Mesothelial cell of epicardium (in vitro differentiated cells): Measurements from ENCODE around the gene GM2A. TPM values are rescaled to one million over a fixed set of nuclear protein-coding genes. Genes with fewer than 3 reads are reported as not detected.

Source experiments
- DNase-seq, 2 experiments: peaks; one replicate each; pipeline ENCODE4 v3.0.0; 2021; ENCODE audit warnings: low spot score in 2 of 2; ENCODE audit not compliant: unreplicated experiment in 2 of 2
- H3K27ac Mint-ChIP-seq: 2 replicates; pipeline ENCODE4 v1.8.0; 2021; ENCODE audit warnings: mixed read lengths
- H3K27me3 Mint-ChIP-seq: 2 replicates; pipeline ENCODE4 v1.8.0; 2021; ENCODE audit warnings: low read depth, mixed read lengths
- H3K36me3 Mint-ChIP-seq: 2 replicates; pipeline ENCODE4 v1.8.0; 2021; ENCODE audit warnings: mixed read lengths
- H3K4me1 Mint-ChIP-seq: 2 replicates; pipeline ENCODE4 v1.8.0; 2021; ENCODE audit warnings: mixed read lengths
- H3K4me3 Mint-ChIP-seq: 2 replicates; pipeline ENCODE4 v1.8.0; 2021; ENCODE audit warnings: mild to moderate bottlenecking, moderate library complexity, mixed read lengths
- H3K9me3 Mint-ChIP-seq: 2 replicates; pipeline ENCODE4 v1.8.0; 2021; ENCODE audit warnings: mixed read lengths
- total RNA-seq: library from RNA; stranded (reverse); gene quantifications from 3 replicates; pipeline ENCODE4 v1.2.1, GENCODE V29; 2021
- TF ChIP-seq, protein P1 (sequence below): fragments of 200-600 bp; sonication (generic); IDR thresholded peaks from one replicate; pipeline ENCODE4 v1.5.0; 2021; ENCODE audit warnings: antibody characterized with exemption; ENCODE audit not compliant: unreplicated experiment

GM2A gene
- total RNA-seq, 1 donor from 2014 or later: 41.8 TPM

DNA sequence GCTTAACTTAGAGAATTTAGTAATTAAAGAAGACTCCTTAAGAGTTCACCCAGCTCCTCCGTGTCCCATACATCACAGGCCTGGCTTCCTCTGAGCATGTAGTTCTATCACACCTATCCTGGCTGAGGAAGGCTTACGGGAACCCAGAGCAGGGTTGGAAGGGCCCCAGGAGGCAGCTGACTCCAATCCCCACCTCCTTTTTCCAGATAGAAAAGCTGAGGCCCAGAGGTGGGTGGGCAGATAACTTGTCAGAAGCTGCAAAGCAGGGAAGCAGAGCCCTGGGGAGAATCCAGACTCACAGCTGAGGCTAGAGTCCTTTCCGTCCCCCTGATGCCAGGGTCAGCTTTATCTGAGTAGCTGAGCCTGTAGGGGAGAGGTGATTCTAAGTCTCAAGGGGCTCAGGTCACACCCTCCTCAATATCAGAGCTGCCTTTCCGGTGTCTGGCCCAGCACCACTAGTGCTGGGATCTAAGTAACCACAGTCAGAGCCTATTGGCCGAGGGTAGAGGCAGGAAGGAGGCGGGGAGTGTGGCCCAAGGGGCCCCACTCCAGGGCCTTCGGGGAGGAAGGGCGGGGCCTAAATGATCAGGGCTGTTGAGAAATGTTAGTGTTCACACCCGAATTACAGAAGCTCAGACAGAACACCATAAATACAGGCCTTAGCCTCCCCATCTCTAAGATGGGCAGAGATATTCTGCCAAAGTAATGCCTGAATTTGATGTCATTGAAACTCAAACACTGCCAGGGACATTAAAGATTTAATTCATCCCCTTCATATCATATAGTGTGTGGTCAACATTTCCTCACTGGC, 39.0 kb upstream of the GM2A start:
- Mint-ChIP-seq H3K4me3 (no peak overlapping the region), H3K36me3 (no peaks in the 10 kb centered on the region), H3K9me3 (no peaks in the 10 kb centered on the region), H3K27me3 (no peaks in the 10 kb centered on the region), H3K27ac (peak overlapping the region; percentile 21), H3K4me1 (peaks cover 11% of the 10 kb centered on the region)
- no peak for DNase-seq
- TF ChIP-seq, protein P1, sequence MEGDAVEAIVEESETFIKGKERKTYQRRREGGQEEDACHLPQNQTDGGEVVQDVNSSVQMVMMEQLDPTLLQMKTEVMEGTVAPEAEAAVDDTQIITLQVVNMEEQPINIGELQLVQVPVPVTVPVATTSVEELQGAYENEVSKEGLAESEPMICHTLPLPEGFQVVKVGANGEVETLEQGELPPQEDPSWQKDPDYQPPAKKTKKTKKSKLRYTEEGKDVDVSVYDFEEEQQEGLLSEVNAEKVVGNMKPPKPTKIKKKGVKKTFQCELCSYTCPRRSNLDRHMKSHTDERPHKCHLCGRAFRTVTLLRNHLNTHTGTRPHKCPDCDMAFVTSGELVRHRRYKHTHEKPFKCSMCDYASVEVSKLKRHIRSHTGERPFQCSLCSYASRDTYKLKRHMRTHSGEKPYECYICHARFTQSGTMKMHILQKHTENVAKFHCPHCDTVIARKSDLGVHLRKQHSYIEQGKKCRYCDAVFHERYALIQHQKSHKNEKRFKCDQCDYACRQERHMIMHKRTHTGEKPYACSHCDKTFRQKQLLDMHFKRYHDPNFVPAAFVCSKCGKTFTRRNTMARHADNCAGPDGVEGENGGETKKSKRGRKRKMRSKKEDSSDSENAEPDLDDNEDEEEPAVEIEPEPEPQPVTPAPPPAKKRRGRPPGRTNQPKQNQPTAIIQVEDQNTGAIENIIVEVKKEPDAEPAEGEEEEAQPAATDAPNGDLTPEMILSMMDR: no peak

DNA sequence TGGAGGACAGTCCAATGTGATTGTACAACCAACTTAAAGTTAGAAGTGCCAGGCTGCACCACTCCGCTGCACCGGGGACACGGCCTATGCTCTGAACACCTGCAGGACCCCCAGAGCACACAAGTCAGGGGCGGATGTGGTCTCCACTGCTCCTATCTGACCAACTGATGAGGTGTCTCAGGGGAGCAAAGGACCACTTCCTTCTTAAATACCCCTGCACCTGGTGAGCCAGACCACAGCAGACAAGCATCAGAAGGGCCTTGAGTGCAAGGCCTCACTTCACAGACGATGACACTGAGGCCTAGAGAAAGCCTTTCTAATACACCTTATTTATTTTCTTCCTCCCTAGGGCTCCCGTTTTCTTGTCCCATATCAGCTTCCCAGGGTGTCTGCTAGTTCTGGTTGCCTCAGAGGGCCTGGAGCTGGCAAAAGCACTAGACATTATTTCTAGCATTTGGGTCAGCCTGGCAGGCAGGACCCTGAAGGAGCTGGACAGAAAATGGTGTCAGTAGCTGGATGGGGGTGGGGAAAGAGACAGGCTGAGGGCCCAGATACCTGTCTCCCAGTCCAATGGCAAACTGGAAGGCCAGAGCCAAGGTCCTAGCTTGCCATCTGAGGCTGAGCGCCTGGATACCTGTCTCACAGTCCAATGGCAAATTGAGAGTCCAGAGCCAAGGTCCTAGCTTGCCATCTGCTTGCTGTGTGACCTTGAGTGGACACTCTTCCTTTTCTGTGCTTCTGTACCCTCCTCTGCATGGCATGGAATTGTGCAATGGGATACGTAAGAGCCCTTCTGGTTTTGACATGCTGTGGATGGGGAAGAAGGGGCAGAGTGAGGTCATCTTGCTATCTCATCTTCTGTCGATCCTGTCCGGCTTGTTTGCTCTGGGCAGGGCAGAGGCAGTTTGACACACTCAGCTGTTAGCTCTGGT, 38.1 kb upstream of the GM2A start:
- no peak overlapping the region for H3K27ac Mint-ChIP-seq
- peaks cover 14% of the 10 kb centered on the region for H3K4me1 Mint-ChIP-seq
- H3K4me3 Mint-ChIP-seq: no peak overlapping the region
- TF ChIP-seq, protein P1: no peak
- no peaks in the 10 kb centered on the region for H3K36me3 Mint-ChIP-seq
- DNase-seq: no peak
- no peaks in the 10 kb centered on the region for H3K9me3 Mint-ChIP-seq
- no peaks in the 10 kb centered on the region for H3K27me3 Mint-ChIP-seq

DNA sequence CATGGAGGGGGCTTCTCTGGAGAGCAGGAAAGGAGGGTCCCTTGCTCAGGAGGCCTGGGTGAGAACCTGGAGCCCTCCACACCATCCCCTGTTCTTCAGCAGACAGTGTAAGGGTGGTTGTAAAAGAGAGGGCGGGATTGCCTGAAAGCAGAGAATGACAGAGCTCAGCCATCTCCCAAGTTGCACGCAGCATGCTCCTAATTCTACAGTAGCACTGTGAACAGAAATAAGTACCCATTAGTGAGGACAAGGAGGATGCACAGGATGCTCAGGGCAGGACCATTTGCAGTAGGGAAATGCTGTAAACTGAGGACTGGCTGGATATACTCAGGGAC, 37.5 kb upstream of the GM2A start:
- Mint-ChIP-seq H3K36me3 (no peaks in the 10 kb centered on the region), H3K9me3 (no peaks in the 10 kb centered on the region), H3K4me3 (no peak overlapping the region), H3K27ac (no peak overlapping the region), H3K4me1 (peaks cover 15% of the 10 kb centered on the region), H3K27me3 (no peaks in the 10 kb centered on the region)
- TF ChIP-seq, protein P1: no peak
- no peak for DNase-seq

DNA sequence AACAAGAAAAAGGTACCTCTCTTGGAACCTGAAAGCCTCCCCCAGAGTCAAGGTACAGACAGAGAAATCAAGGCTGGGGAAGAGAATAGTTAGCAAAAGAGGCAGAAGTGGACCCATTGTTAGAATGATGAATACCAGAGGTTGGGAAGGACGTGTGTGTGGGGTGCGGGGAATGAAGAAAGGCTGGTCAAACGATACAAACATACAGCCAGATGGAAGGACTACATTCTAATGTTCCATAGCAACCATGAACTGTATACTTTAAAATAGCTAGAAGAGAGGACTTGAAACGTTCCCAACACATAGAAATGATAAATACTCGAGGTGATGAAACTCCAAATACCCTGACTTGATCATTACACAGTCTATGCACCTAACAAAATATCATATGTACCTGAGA, 36.2 kb upstream of the GM2A start:
- Mint-ChIP-seq H3K4me3 (no peak overlapping the region), H3K27ac (no peak overlapping the region), H3K4me1 (peaks cover 15% of the 10 kb centered on the region), H3K36me3 (no peaks in the 10 kb centered on the region), H3K9me3 (no peaks in the 10 kb centered on the region), H3K27me3 (no peaks in the 10 kb centered on the region)
- no peak for DNase-seq
- TF ChIP-seq, protein P1: no peak

DNA sequence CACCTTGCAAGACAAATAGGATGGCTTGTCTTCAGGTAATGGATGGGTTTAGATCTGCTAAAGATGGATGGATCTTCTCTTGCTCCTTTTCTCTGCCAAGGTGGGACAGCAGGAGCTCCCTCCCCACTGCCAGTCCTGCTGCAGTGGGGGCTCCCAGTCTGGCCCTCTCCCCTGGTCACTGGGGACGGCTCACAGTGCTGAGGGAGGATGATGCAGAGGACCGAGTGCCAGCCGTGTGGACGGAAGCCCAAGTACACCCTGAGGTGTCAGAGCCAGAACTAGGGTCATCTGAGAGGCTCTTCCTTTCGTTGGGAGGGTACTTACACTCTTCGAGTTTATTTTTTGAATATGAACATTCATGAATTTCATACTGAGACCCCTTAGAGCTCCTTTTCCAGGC, 34.8 kb upstream of the GM2A start:
- Mint-ChIP-seq H3K9me3 (no peaks in the 10 kb centered on the region), H3K4me1 (peaks cover 20% of the 10 kb centered on the region), H3K27me3 (no peaks in the 10 kb centered on the region), H3K4me3 (no peak overlapping the region), H3K27ac (no peak overlapping the region), H3K36me3 (no peaks in the 10 kb centered on the region)
- TF ChIP-seq, protein P1: no peak
- DNase-seq: no peak
